ENCODE measurements around the gene ITGB4.

GRCh38 chr17:75793460-75793859, 72.2 kb downstream of the ITGB4 start:
- TF ChIP-seq TEAD4 (IDR thresholded peaks at IDR 0.05) (no peak), TAF1 (IDR thresholded peaks at IDR 0.05; ENCODE audit: low read depth) (no peak), YY1 (IDR thresholded peaks at IDR 0.05; ENCODE audit: low read depth) (no peak), TCF12 (IDR thresholded peaks at IDR 0.05; ENCODE audit: low read depth) (no peak), CEBPB (IDR thresholded peaks at IDR 0.05) (no peak), MAX (IDR thresholded peaks at IDR 0.05) (no peak), EP300 (IDR thresholded peaks at IDR 0.05; ENCODE audit: borderline replicate concordance) (no peak), NFIC (IDR thresholded peaks at IDR 0.05) (no peak), CREB1 (IDR thresholded peaks at IDR 0.05; ENCODE audit: low read depth) (no peak), FOXM1 (IDR thresholded peaks at IDR 0.05; ENCODE audit: borderline replicate concordance, low read depth) (no peak), ZBTB7A (IDR thresholded peaks at IDR 0.05; ENCODE audit: low read depth) (no peak), RAD21 (IDR thresholded peaks at IDR 0.05; ENCODE audit: low read depth) (no peak), EGR1 (IDR thresholded peaks at IDR 0.05) (no peak)

All from Ishikawa (cell line).